ELF-1 (cell line): ENCODE data around the gene FRK.
"Not testable (repeated sequence)": the region's sequence is repeated elsewhere in the genome, so short reads cannot be mapped to it uniquely, and the experiment has no call there.

ENCODE experiments used
- DNase-seq: peaks from one replicate; pipeline ENCODE4 v3.0.0-alpha.2; 2016; ENCODE audit warnings: low read depth, low spot score

Gene FRK

GRCh38 chr6:116074732-116075390, 14.2 kb upstream of the FRK start:
- no peak for DNase-seq

- DNase-seq: no peak
Measured at GRCh38 chr6:116073765-116074440, 13.2 kb upstream of the FRK start.

- DNase-seq: no peak
Measured at GRCh38 chr6:116072368-116072767, 11.7 kb upstream of the FRK start.

- DNase-seq: no peak
Measured at GRCh38 chr6:116070616-116071389, 10.1 kb upstream of the FRK start.

- no peak for DNase-seq
Measured at GRCh38 chr6:116070101-116070500, 9.4 kb upstream of the FRK start.

GRCh38 chr6:116066789-116067188, 6.1 kb upstream of the FRK start:
- DNase-seq: no peak

- no peak for DNase-seq
Measured at GRCh38 chr6:116064666-116065065, 4.0 kb upstream of the FRK start.

- DNase-seq: no peak
Measured at GRCh38 chr6:116062496-116062895, 1.8 kb upstream of the FRK start.

GRCh38 chr6:116059713-116060571, 749 bp downstream of the FRK start:
- DNase-seq: peak; percentile 31

- DNase-seq: no peak
Measured at GRCh38 chr6:116057766-116058165, 2.9 kb downstream of the FRK start.

GRCh38 chr6:116055513-116055912, 5.2 kb downstream of the FRK start:
- no peak for DNase-seq

- no peak for DNase-seq
Measured at GRCh38 chr6:116051244-116051643, 9.4 kb downstream of the FRK start.

GRCh38 chr6:116050737-116051136, 10.0 kb downstream of the FRK start:
- DNase-seq: no peak

GRCh38 chr6:116049321-116049720, 11.4 kb downstream of the FRK start:
- DNase-seq: no peak

GRCh38 chr6:116047173-116047933, 13.3 kb downstream of the FRK start:
- DNase-seq: no peak

GRCh38 chr6:116046737-116047136, 14.0 kb downstream of the FRK start:
- no peak for DNase-seq

GRCh38 chr6:116046272-116046671, 14.4 kb downstream of the FRK start:
- not testable (repeated sequence) for DNase-seq

GRCh38 chr6:116041934-116042333, 18.8 kb downstream of the FRK start:
- DNase-seq: peak; percentile 27

GRCh38 chr6:116040993-116041392, 19.7 kb downstream of the FRK start:
- DNase-seq: no peak

GRCh38 chr6:116036885-116037284, 23.8 kb downstream of the FRK start:
- DNase-seq: no peak
